ENCODE results near the gene FER1L5.

FER1L5 gene

GRCh38 chr2:96685577-96686459 lies 43.3 kb downstream of the FER1L5 start:
- Histone ChIP-seq H3K9ac (ENCODE audit: low read length) (no peak overlapping the region), H3K36me3 (ENCODE audit: control insufficient read depth, insufficient read depth, low read length) (no peaks in the 10 kb centered on the region)

GRCh38 chr2:96687266-96687665 lies 44.7 kb downstream of the FER1L5 start:
- Histone ChIP-seq H3K27me3 (ENCODE audit: control insufficient read depth, insufficient read depth, low read length) (peaks cover 4% of the 10 kb centered on the region), H3K4me1 (ENCODE audit: control insufficient read depth, insufficient read depth, low read length) (no peaks in the 10 kb centered on the region), H3K9ac (ENCODE audit: low read length) (no peak overlapping the region), H3K4me3 (ENCODE audit: low read length) (no peak overlapping the region), H3K36me3 (ENCODE audit: control insufficient read depth, insufficient read depth, low read length) (no peaks in the 10 kb centered on the region), H3K9me3 (ENCODE audit: control insufficient read depth, low read length) (no peaks in the 10 kb centered on the region)

More at GRCh38 chr2:96685577-96686459, 43.3 kb downstream of the FER1L5 start:
- no peaks in the 10 kb centered on the region for H3K4me1 ChIP-seq (ENCODE audit: control insufficient read depth, insufficient read depth, low read length)
- peaks cover 4% of the 10 kb centered on the region for H3K27me3 ChIP-seq (ENCODE audit: control insufficient read depth, insufficient read depth, low read length)
- no peaks in the 10 kb centered on the region for H3K9me3 ChIP-seq (ENCODE audit: control insufficient read depth, low read length)
- no peak overlapping the region for H3K4me3 ChIP-seq (ENCODE audit: low read length)

GRCh38 chr2:96687711-96688640 lies 45.4 kb downstream of the FER1L5 start:
- H3K4me3 ChIP-seq (ENCODE audit: low read length): no peak overlapping the region
- H3K36me3 ChIP-seq (ENCODE audit: control insufficient read depth, insufficient read depth, low read length): no peaks in the 10 kb centered on the region
- no peak overlapping the region for H3K9ac ChIP-seq (ENCODE audit: low read length)
- no peaks in the 10 kb centered on the region for H3K4me1 ChIP-seq (ENCODE audit: control insufficient read depth, insufficient read depth, low read length)
- no peaks in the 10 kb centered on the region for H3K9me3 ChIP-seq (ENCODE audit: control insufficient read depth, low read length)
- peaks cover 4% of the 10 kb centered on the region for H3K27me3 ChIP-seq (ENCODE audit: control insufficient read depth, insufficient read depth, low read length)

- Histone ChIP-seq H3K4me3 (ENCODE audit: low read length) (no peak overlapping the region), H3K36me3 (ENCODE audit: control insufficient read depth, insufficient read depth, low read length) (no peaks in the 10 kb centered on the region), H3K4me1 (ENCODE audit: control insufficient read depth, insufficient read depth, low read length) (no peaks in the 10 kb centered on the region), H3K27me3 (ENCODE audit: control insufficient read depth, insufficient read depth, low read length) (peaks cover 4% of the 10 kb centered on the region), H3K9me3 (ENCODE audit: control insufficient read depth, low read length) (no peaks in the 10 kb centered on the region), H3K9ac (ENCODE audit: low read length) (no peak overlapping the region)
Observed at GRCh38 chr2:96688649-96689430, 46.3 kb downstream of the FER1L5 start.

- Histone ChIP-seq H3K9me3 (ENCODE audit: control insufficient read depth, low read length) (no peaks in the 10 kb centered on the region), H3K4me3 (ENCODE audit: low read length) (no peak overlapping the region), H3K36me3 (ENCODE audit: control insufficient read depth, insufficient read depth, low read length) (no peaks in the 10 kb centered on the region), H3K4me1 (ENCODE audit: control insufficient read depth, insufficient read depth, low read length) (no peaks in the 10 kb centered on the region), H3K27me3 (ENCODE audit: control insufficient read depth, insufficient read depth, low read length) (peaks cover 4% of the 10 kb centered on the region), H3K9ac (ENCODE audit: low read length) (no peak overlapping the region)
Observed at GRCh38 chr2:96689431-96689991, 46.9 kb downstream of the FER1L5 start.

GRCh38 chr2:96690306-96691021 lies 47.9 kb downstream of the FER1L5 start:
- Histone ChIP-seq H3K4me1 (ENCODE audit: control insufficient read depth, insufficient read depth, low read length) (no peaks in the 10 kb centered on the region), H3K27me3 (ENCODE audit: control insufficient read depth, insufficient read depth, low read length) (peaks cover 4% of the 10 kb centered on the region), H3K4me3 (ENCODE audit: low read length) (no peak overlapping the region), H3K9me3 (ENCODE audit: control insufficient read depth, low read length) (no peaks in the 10 kb centered on the region), H3K9ac (ENCODE audit: low read length) (no peak overlapping the region), H3K36me3 (ENCODE audit: control insufficient read depth, insufficient read depth, low read length) (no peaks in the 10 kb centered on the region)

- Histone ChIP-seq H3K9me3 (ENCODE audit: control insufficient read depth, low read length) (no peaks in the 10 kb centered on the region), H3K27me3 (ENCODE audit: control insufficient read depth, insufficient read depth, low read length) (no peaks in the 10 kb centered on the region), H3K4me3 (ENCODE audit: low read length) (no peak overlapping the region), H3K9ac (ENCODE audit: low read length) (no peak overlapping the region), H3K4me1 (ENCODE audit: control insufficient read depth, insufficient read depth, low read length) (no peaks in the 10 kb centered on the region), H3K36me3 (ENCODE audit: control insufficient read depth, insufficient read depth, low read length) (no peaks in the 10 kb centered on the region)
Observed at GRCh38 chr2:96691022-96691612, 48.6 kb downstream of the FER1L5 start.

GRCh38 chr2:96692094-96692971 lies 49.8 kb downstream of the FER1L5 start:
- Histone ChIP-seq H3K9me3 (ENCODE audit: control insufficient read depth, low read length) (no peaks in the 10 kb centered on the region), H3K4me1 (ENCODE audit: control insufficient read depth, insufficient read depth, low read length) (no peaks in the 10 kb centered on the region), H3K9ac (ENCODE audit: low read length) (no peak overlapping the region), H3K4me3 (ENCODE audit: low read length) (no peak overlapping the region), H3K27me3 (ENCODE audit: control insufficient read depth, insufficient read depth, low read length) (no peaks in the 10 kb centered on the region), H3K36me3 (ENCODE audit: control insufficient read depth, insufficient read depth, low read length) (no peaks in the 10 kb centered on the region)

GRCh38 chr2:96693286-96694200 lies 51.0 kb downstream of the FER1L5 start:
- H3K9me3 ChIP-seq (ENCODE audit: control insufficient read depth, low read length): no peaks in the 10 kb centered on the region
- no peaks in the 10 kb centered on the region for H3K36me3 ChIP-seq (ENCODE audit: control insufficient read depth, insufficient read depth, low read length)
- no peak overlapping the region for H3K9ac ChIP-seq (ENCODE audit: low read length)
- H3K4me3 ChIP-seq (ENCODE audit: low read length): no peak overlapping the region
- no peaks in the 10 kb centered on the region for H3K27me3 ChIP-seq (ENCODE audit: control insufficient read depth, insufficient read depth, low read length)
- no peaks in the 10 kb centered on the region for H3K4me1 ChIP-seq (ENCODE audit: control insufficient read depth, insufficient read depth, low read length)

Data from mucosa of stomach (tissue), 1 donor.